ENCODE results near the gene ING3. TPM values are rescaled to one million over a fixed set of nuclear protein-coding genes. Genes with fewer than 3 reads are reported as not detected.

Gene ING3
- total and polyA plus RNA-seq, 9 of the 15 experiments (the other 6 are each of a cell fraction or from before 2014, with no cell fraction given), result 22.8 to 233 (median 50.4) TPM

DNA sequence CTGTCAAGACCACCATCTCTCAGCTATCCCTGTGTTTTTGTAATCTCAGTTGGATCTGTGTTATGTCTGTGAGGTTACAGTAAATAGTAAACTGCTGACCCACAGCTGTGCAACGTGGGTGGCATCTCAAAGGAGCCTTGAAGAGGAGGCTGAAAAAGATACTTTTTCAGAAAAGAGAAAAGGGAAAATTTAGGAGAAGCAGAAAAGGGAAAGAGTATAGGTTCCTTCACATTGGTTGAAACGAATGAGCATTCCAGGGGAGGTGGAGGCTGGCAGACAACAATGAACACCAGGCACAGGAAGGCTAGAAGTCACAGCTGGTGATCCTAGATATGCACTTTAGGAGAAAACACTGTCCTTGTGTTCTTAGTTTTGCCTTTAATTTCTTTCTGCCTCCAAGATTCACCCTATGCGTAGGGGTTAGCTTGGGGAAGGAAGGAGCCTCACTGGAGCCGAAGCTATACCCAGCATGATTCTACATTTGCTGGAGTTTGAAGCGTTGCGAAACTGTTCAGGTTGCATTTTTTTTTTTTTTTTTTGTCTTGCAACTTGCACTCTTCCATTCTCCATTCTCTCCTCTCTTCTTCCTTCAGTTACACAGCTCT is 56.2 kb downstream of the ING3 start (continued):
- peak; percentile 25 for TF ChIP-seq HDAC3 (IDR thresholded peaks at IDR 0.05; ENCODE audit: borderline replicate concordance, partially characterized antibody)
- TF ChIP-seq, protein P1, sequence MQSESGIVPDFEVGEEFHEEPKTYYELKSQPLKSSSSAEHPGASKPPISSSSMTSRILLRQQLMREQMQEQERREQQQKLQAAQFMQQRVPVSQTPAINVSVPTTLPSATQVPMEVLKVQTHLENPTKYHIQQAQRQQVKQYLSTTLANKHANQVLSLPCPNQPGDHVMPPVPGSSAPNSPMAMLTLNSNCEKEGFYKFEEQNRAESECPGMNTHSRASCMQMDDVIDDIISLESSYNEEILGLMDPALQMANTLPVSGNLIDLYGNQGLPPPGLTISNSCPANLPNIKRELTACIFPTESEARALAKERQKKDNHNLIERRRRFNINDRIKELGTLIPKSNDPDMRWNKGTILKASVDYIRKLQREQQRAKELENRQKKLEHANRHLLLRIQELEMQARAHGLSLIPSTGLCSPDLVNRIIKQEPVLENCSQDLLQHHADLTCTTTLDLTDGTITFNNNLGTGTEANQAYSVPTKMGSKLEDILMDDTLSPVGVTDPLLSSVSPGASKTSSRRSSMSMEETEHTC (IDR thresholded peaks at IDR 0.05), result no peak
- TF ChIP-seq SP2 (IDR thresholded peaks at IDR 0.05; ENCODE audit: extremely low read depth, low read depth, low read length, poor library complexity, severe bottlenecking), result no peak
- TF ChIP-seq CHD4 (IDR thresholded peaks at IDR 0.05; ENCODE audit: insufficient read depth, insufficient replicate concordance, low read depth, low read length, poor library complexity, severe bottlenecking), result no peak
- no peak for TF ChIP-seq ZBTB33 (CRISPR knock-in tag; IDR thresholded peaks at IDR 0.05)
- TF ChIP-seq ZNF766 (CRISPR knock-in tag; conservative IDR thresholded peaks at IDR 0.05), result no peak
- peak; percentile 36; the same call in 1 of the 2 replicates for TF ChIP-seq LEF1 (IDR thresholded peaks at IDR 0.05)
- 0 out of 4 replicates have a peak, but pooled peaks of 1 of the 2 experiments have one; percentile 13 for TF ChIP-seq ZMIZ1 (IDR thresholded peaks at IDR 0.05; ENCODE audit: low read depth in 2 of 2, low read length in 2 of 2)
- no peak for TF ChIP-seq BRF1 (IDR thresholded peaks at IDR 0.05; ENCODE audit: borderline replicate concordance, extremely low read depth, insufficient read length)
- no peak for TF ChIP-seq POLR2A (conservative IDR thresholded peaks at IDR 0.05)
- TF ChIP-seq ZNF445 (CRISPR knock-in tag; IDR thresholded peaks at IDR 0.05; ENCODE audit: low read depth), result no peak
- TF ChIP-seq SPI1 (IDR thresholded peaks at IDR 0.05; ENCODE audit: borderline replicate concordance, low read depth, low read length), result no peak
- no peak for TF ChIP-seq ZBTB1 (CRISPR knock-in tag; IDR thresholded peaks at IDR 0.05; ENCODE audit: borderline replicate concordance, low read depth)
- TF ChIP-seq FOXJ2 (tag; IDR thresholded peaks at IDR 0.05), result no peak
- TF ChIP-seq HSF4 (CRISPR knock-in tag; IDR thresholded peaks at IDR 0.05; ENCODE audit: borderline replicate concordance), result no peak
- no peak for TF ChIP-seq NFIX (CRISPR knock-in tag; IDR thresholded peaks at IDR 0.05; ENCODE audit: low read depth)
- TF ChIP-seq ATF4 (CRISPR knock-in tag; IDR thresholded peaks at IDR 0.05), result peak; percentile 22; the same call in 1 of the 2 replicates
- peak; percentile 52 for TF ChIP-seq GATA2 (CRISPR knock-in tag; IDR thresholded peaks at IDR 0.05)
- no peak for TF ChIP-seq MTA1 (IDR thresholded peaks at IDR 0.05; ENCODE audit: borderline replicate concordance)
- no peak for TF ChIP-seq ZZZ3 (IDR thresholded peaks at IDR 0.05)
- no peak for TF ChIP-seq HDGF (IDR thresholded peaks at IDR 0.05)
